Neural crest cell (in vitro differentiated cells): ENCODE results near the gene MAZ. TPM values are rescaled to one million over a fixed set of nuclear protein-coding genes. Genes with fewer than 3 reads are reported as not detected.
A peak's percentile ranks its signal among the peaks of the same experiment; 100 is the strongest.
"Not testable (repeated sequence)": the region's sequence is repeated elsewhere in the genome, so short reads cannot be mapped to it uniquely, and the experiment has no call there.

Experiments
- DNase-seq: peaks from one replicate; pipeline ENCODE4 v3.0.0; 2021; ENCODE audit warnings: low read depth, mixed read lengths, low spot score
- H3K27ac Mint-ChIP-seq: one replicate; pipeline ENCODE4 v1.8.0; 2021; ENCODE audit warnings: mild to moderate bottlenecking, mixed read lengths; ENCODE audit not compliant: unreplicated experiment
- H3K27me3 Mint-ChIP-seq: 2 replicates; pipeline ENCODE4 v1.8.0; 2021; ENCODE audit warnings: low read depth, mild to moderate bottlenecking, mixed read lengths
- H3K36me3 Mint-ChIP-seq: 2 replicates; pipeline ENCODE4 v1.8.0; 2021; ENCODE audit warnings: low read depth, mild to moderate bottlenecking, mixed read lengths
- H3K4me1 Mint-ChIP-seq: 2 replicates; pipeline ENCODE4 v1.8.0; 2021; ENCODE audit warnings: mixed read lengths
- H3K4me3 Mint-ChIP-seq: one replicate; pipeline ENCODE4 v1.8.0; 2021; ENCODE audit warnings: mild to moderate bottlenecking, mixed read lengths
- H3K9me3 Mint-ChIP-seq: 2 replicates; pipeline ENCODE4 v1.8.0; 2021; ENCODE audit warnings: mixed read lengths
- total RNA-seq: library from RNA; stranded (reverse); gene quantifications from 2 replicates; pipeline ENCODE4 v1.2.1, GENCODE V29; 2021
- TF ChIP-seq, protein P1 (sequence below): fragments of 200-600 bp; sonication (generic); conservative IDR thresholded peaks from 2 replicates; pipeline ENCODE4 v1.5.0; 2021; ENCODE audit warnings: antibody characterized with exemption, mild to moderate bottlenecking

Gene MAZ
- total RNA-seq, 1 donor from 2014 or later: 635 TPM

DNA sequence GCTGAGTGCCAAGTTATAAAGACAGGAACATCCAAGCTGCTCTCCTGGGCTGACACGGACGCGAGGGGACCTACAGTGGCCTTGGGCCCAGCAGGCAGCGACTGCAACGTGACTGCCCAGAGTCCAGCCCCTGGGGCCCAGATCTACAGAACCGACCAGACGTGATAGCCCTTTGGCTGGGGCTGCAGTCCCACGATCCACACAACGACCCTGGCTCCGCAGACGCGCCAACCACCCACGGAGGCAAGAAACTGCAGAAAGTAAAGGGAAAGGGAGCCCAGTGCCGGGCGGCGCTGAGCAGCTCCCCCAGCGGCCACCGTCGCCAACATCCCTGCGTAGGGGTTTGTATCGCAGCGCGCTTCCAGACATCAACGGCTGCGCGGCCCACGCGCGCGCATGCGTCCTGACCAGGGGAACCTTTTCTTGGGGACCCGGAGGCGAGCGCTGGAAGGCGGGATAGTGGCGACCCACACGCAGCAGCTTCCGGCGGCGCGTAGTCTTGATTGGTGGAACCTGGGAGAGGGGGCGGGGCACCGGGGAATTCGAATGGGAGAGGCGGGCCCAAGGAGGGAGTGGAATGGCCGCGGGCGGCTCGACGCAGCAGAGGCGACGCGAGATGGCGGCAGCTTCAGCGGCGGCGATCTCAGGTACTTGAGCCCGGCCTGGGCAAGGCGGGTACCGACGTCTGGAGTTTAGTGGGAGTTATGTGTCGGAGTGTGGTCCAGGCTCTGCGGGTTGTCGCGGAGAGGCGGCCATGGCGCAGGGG, 16.0 kb upstream of the MAZ start, which contains the start of gene KIF22:
TSS of gene KIF22 (plus strand) at position 569 of the 766 bp plus-strand sequence. CDS start at position 578, 9 bp downstream.
- TF ChIP-seq, protein P1, sequence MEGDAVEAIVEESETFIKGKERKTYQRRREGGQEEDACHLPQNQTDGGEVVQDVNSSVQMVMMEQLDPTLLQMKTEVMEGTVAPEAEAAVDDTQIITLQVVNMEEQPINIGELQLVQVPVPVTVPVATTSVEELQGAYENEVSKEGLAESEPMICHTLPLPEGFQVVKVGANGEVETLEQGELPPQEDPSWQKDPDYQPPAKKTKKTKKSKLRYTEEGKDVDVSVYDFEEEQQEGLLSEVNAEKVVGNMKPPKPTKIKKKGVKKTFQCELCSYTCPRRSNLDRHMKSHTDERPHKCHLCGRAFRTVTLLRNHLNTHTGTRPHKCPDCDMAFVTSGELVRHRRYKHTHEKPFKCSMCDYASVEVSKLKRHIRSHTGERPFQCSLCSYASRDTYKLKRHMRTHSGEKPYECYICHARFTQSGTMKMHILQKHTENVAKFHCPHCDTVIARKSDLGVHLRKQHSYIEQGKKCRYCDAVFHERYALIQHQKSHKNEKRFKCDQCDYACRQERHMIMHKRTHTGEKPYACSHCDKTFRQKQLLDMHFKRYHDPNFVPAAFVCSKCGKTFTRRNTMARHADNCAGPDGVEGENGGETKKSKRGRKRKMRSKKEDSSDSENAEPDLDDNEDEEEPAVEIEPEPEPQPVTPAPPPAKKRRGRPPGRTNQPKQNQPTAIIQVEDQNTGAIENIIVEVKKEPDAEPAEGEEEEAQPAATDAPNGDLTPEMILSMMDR: peak; percentile 80
- DNase-seq: peak; percentile 100
- H3K27ac Mint-ChIP-seq: peak within 1 kb of the TSS; percentile 100
- peaks cover 11% of the 10 kb centered on the region for H3K36me3 Mint-ChIP-seq
- H3K4me3 Mint-ChIP-seq: peak within 1 kb of the TSS; percentile 99
- peaks cover 48% of the 10 kb centered on the region for H3K4me1 Mint-ChIP-seq
- no peaks in the 10 kb centered on the region for H3K9me3 Mint-ChIP-seq
- H3K27me3 Mint-ChIP-seq: no peaks in the 10 kb centered on the region

DNA sequence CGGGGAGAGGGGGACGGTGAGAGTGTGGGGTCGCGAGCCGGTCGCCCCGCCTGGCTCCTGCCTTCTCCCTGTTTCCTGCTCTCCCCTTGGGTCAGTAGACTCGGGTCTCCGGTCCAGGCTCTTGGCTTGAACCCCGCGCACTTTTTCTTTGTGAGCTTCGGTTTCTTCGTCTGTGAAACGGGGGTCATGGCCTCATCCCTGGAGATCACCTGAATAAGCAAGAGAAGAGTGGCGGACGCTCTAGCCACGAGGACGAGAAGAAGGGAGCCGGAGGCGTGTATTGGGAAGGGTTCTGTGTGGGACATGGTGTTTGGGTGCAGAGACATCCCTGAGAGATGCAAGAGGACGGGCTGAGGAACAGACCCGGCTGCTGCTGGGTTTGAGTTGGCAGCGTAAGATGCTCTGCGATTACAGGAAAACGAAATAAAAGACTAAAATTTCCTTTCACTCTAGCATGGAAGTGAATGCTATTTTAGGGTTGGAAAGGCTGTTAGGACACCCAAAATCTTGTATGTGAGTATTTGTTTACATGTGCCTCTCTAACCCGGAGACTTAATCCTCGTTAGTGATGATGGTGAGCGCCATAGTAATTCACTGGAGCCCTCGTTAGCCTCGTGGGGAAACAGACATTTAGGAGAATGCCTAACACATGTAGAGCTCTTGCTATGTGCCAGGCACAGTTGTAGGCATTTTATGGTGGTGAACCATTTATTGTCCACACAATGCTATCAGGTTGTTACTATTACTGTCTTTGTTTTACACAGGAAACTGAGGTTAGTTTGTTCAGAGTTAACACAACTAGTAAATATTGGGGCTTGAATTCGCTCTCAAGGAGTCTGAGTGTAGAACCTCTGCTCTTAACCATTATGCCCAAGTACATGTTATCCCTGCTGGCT, 15.1 kb upstream of the MAZ start:
- Mint-ChIP-seq H3K4me3 (peak overlapping the region; percentile 99), H3K27ac (peak overlapping the region; percentile 100), H3K36me3 (peaks cover 11% of the 10 kb centered on the region), H3K27me3 (no peaks in the 10 kb centered on the region), H3K4me1 (peaks cover 44% of the 10 kb centered on the region), H3K9me3 (no peaks in the 10 kb centered on the region)
- TF ChIP-seq, protein P1: no peak
- DNase-seq: no peak

DNA sequence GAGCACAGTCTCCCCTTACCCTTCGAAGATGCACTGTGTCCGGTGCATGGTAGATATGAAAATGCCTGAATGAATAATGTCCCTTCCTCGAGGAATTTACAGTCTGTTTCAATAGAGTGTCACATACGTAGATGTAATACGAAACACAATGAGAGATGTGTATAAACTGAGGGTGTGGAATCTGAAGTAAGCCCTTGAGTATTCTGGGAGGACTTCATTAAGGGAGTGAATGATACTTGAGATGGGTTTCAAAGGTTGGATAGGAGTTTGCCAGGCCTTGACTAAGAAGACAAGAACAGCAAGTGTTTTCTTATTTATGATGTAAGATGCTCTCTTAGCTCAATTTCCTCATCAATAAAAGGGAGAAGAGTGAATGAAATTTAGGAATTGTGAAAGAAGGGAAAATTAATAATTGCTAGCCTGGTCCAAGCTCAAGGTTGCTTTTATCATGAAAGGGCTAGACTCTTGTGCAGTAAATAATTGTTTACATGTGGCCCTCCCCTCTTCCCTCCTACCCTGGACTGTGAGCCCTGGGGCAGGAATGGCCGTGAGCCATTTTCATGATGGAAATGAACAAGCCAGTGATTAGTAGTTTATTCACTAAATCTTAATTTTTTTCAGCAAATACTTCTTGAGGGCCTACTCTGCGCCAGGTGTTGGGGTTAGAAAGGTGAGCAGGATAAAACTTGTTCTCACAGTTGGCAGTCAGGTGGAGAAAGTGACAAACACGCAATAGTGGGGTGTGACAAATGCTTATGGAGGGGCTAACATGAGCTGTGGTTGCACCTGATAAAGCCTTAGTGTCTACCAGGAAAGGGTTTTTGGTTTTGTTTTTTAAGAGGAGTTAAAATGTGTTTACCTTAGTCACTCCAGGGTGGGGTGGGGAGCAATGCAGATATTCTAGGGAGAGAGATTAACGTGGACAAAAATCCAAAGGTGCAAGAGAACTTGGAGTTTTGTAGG, 14.2 kb upstream of the MAZ start:
- H3K27me3 Mint-ChIP-seq: no peaks in the 10 kb centered on the region
- H3K4me3 Mint-ChIP-seq: peak overlapping the region; percentile 99
- peaks cover 11% of the 10 kb centered on the region for H3K36me3 Mint-ChIP-seq
- DNase-seq: no peak
- peaks cover 44% of the 10 kb centered on the region for H3K4me1 Mint-ChIP-seq
- peak overlapping the region; percentile 53 for H3K27ac Mint-ChIP-seq
- H3K9me3 Mint-ChIP-seq: no peaks in the 10 kb centered on the region
- TF ChIP-seq, protein P1: no peak

DNA sequence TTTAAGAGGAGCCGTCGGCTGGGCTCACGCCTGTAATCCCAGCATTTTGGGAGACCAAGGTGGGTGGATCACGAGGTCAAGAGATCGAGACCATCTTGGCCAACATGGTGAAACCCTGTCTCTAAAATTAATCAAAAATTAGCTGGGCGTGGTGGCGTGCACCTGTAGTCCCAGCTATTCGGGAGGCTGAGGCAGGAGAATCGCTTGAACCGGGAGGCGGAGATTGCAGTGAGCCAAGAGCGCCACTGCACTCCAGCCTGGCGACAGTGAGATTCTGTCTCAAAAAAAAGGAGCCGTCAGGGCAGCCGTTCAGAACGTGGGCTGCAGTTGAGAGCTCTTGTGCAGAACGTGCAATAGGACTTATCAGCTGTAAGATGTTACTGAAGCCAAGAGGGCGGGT, 13.2 kb upstream of the MAZ start:
- peaks cover 44% of the 10 kb centered on the region for H3K4me1 Mint-ChIP-seq
- not testable (repeated sequence) for H3K27ac Mint-ChIP-seq, H3K27me3 Mint-ChIP-seq, H3K9me3 Mint-ChIP-seq, DNase-seq
- H3K36me3 Mint-ChIP-seq: peaks cover 11% of the 10 kb centered on the region
- H3K4me3 Mint-ChIP-seq: peak overlapping the region; percentile 99

DNA sequence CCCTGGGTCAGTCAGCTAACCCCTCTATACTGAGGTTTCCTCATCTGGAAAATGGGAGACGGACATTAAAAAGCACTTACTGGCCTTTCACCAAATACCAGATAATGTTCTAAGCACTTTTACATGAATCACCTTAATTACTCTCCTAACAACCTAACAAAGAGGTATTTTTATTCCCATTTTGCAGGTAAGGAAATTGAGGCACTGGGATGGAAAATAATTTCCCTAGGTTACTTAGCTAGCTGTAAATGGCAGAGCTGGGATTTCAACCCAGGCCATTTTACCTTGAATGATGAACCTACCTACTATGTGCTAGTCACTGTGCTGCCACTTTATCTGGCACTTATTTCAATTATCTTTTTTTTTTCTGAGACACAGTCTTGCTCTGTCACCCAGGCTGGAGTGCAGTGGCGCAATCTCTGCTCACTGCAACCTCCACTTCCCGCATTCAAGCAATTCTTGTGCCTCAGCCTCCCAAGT, 12.1 kb upstream of the MAZ start:
- peaks cover 15% of the 10 kb centered on the region for H3K36me3 Mint-ChIP-seq
- H3K27ac Mint-ChIP-seq: no peak overlapping the region
- TF ChIP-seq, protein P1: no peak
- H3K4me3 Mint-ChIP-seq: peak overlapping the region; percentile 48
- no peaks in the 10 kb centered on the region for H3K27me3 Mint-ChIP-seq
- no peak for DNase-seq
- H3K9me3 Mint-ChIP-seq: no peaks in the 10 kb centered on the region
- peaks cover 44% of the 10 kb centered on the region for H3K4me1 Mint-ChIP-seq
